Body of pancreas (tissue), 4 donors: ENCODE measurements around the gene PLXNB2. TPM values are rescaled to one million over a fixed set of nuclear protein-coding genes. Genes with fewer than 3 reads are reported as not detected.
"Not testable (repeated sequence)": the region's sequence is repeated elsewhere in the genome, so short reads cannot be mapped to it uniquely, and the experiment has no call there.

Experiments used
- ATAC-seq: fragments of 150-250 bp; one replicate; pipeline ENCODE4 v1.9.1; 2016
- DNase-seq, 4 donors: peaks; one replicate each; pipeline ENCODE4 v3.0.0-alpha.2; 2019
- H3K27ac ChIP-seq, 4 donors: fragments of 200-600 bp; sonication (generic); 1 replicate in 3 of 4; 2 replicates in 1 of 4; pipeline versions ENCODE4 v1.5.1 to v1.6.1; 2016 to 2019; ENCODE audit warnings: mild to moderate bottlenecking in 1 of 4, mixed read lengths in 1 of 4, moderate library complexity in 1 of 4
- H3K27me3 ChIP-seq, 2 donors: fragments of 200-600 bp; sonication (generic); one replicate each; pipeline ENCODE4 v1.6.0; 2016; ENCODE audit warnings: mild to moderate bottlenecking in 1 of 2
- H3K36me3 ChIP-seq, 2 donors: fragments of 200-600 bp; sonication (generic); replicated peaks in 1 of 2; 2 replicates each; pipeline ENCODE4 v1.5.1; 2016; ENCODE audit warnings: low read depth in 2 of 2; ENCODE audit not compliant: insufficient read depth in 1 of 2
- H3K4me1 ChIP-seq: fragments of 200-600 bp; sonication (generic); one replicate; pipeline ENCODE4 v1.6.0; 2016
- H3K4me3 ChIP-seq, 2 donors: fragments of 200-600 bp; sonication (generic); 1 replicate in 1 of 2; 2 replicates in 1 of 2; pipeline ENCODE4 v1.5.1; 2016 to 2019
- H3K9me3 ChIP-seq, 3 donors: fragments of 200-600 bp; sonication (generic); 1 replicate in 2 of 3; 2 replicates in 1 of 3; pipeline ENCODE4 v1.5.1; 2016
- CTCF ChIP-seq, 7 experiments: fragments of 450-650 bp in 4 of 7; fragments of 200-600 bp in 3 of 7; sonication (generic) in 3 of 7; IDR thresholded peaks; one replicate each; pipeline ENCODE4 v1.5.1; 2016 to 2019; ENCODE audit warnings: antibody characterized with exemption in 7 of 7
- POLR2A ChIP-seq, 3 donors: fragments of 450-650 bp; IDR thresholded peaks; one replicate each; pipeline ENCODE4 v1.6.1; 2016; ENCODE audit warnings: antibody characterized with exemption in 3 of 3, mild to moderate bottlenecking in 2 of 3
- WGBS, 2 donors: methylation state at CpG; one replicate each; pipeline ENCODE4 v1.1.5; 2017; 5-methylcytosine and 5-hydroxymethylcytosine counted together
- intact Hi-C: fragments of 100-400 bp; cut with DNase I; formaldehyde crosslinking; loops from one replicate; pipeline ENCODE4 v1.15.1; 2023
- total RNA-seq, 2 donors: library from RNA; depleted of rRNA; stranded (reverse); fragments of >200 nt; gene quantifications; one replicate each; pipeline ENCODE4 v1.1.0, GENCODE V29; 2016

PLXNB2 gene
- total RNA-seq, 2 donors from 2014 or later = 113 to 140 TPM

DNA sequence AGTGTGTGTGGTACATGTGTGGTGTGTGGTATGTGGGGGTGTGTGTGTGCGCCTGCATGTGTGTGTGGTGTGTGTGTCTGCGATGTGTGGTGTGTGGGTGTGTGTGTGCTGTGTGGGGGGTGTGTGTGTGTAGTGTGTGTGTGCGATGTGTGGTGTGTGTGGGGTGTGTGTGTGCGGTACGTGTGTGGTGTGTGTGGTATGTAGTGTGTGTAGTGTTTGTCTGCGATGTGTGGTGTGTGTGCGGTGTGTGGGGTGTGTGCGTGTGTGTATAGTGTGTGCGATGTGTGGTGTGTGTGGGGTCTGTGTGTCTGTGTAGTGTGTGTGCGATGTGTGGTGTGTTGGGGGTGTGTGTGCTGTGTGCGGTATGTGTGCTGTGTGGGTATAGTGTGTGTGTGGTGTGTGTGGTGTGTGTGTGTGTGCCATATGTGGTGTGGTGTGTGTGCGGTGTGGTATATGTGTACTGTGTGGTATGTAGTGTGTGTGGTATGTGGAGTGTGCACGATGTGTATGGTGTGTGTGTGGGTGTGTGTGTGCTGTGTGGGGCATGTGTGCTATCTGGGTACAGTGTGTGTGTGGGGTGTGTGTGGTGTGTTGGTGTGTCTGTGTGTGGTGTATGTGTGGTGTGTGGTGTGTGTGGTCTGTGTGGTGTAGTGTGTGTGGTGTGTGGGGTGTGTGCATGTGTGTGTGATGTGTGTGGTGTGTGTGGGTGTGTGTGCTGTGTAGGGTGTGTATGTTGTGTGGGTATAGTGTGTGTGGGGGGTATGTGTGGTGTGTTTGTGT is 30.0 kb upstream of the PLXNB2 start:
- intact Hi-C loops = no loop called here
- no peak for DNase-seq
- no peak overlapping the region for H3K4me3 ChIP-seq
- WGBS, 2 donors = 88 to 89% methylated on average over 13 of the region's 13 CpGs
- H3K27me3 ChIP-seq = no peaks in the 10 kb centered on the region
- no peaks in the 10 kb centered on the region for H3K9me3 ChIP-seq
- ATAC-seq = no peak
- peaks cover 6% of the 10 kb centered on the region for H3K4me1 ChIP-seq
- no peak overlapping the region for H3K27ac ChIP-seq
- no peaks in the 10 kb centered on the region for H3K36me3 ChIP-seq
- TF ChIP-seq CTCF (IDR thresholded peaks at IDR 0.05) (no peak), POLR2A (IDR thresholded peaks at IDR 0.05) (no peak)

DNA sequence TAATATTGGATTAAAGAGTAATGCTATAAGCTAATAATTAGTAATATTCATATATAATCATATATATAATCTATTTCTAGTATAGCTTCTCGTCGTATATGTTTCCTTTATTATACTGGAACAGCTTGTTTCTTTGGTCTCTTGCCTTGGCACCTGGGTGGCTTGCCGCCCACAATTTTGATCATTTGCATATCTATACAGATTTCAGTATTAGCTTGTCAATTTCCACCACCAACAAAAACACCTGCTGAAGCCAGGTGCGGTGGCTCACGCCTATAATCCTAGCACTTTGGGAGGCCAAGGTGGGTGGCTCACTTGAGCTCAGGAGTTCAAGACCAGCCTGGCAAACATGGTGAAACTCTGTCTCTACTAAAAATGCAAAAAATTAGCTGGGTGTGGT is 27.0 kb upstream of the PLXNB2 start:
- H3K9me3 ChIP-seq, ATAC-seq, H3K27ac ChIP-seq, H3K4me3 ChIP-seq, H3K36me3 ChIP-seq, H3K27me3 ChIP-seq, DNase-seq: not testable (repeated sequence)
- WGBS, 2 donors = 34 to 36% methylated on average over 5 of the region's 5 CpGs
- intact Hi-C loops = loop anchor here (5.0 kb wide), 1 partner anchor 67 kb away; no protein-coding TSS in a partner anchor
- peaks cover 11% of the 10 kb centered on the region for H3K4me1 ChIP-seq

GRCh38 chr22:50329236-50329635 is 21.8 kb upstream of the PLXNB2 start:
- Histone ChIP-seq H3K27me3 (no peaks in the 10 kb centered on the region), H3K36me3 (no peaks in the 10 kb centered on the region), H3K9me3 (no peaks in the 10 kb centered on the region), H3K4me1 (peaks cover 26% of the 10 kb centered on the region), H3K4me3 (no peak overlapping the region), H3K27ac (no peak overlapping the region)
- TF ChIP-seq POLR2A (IDR thresholded peaks at IDR 0.05) = no peak
- no peak for TF ChIP-seq CTCF (IDR thresholded peaks at IDR 0.05)
- whole genome bisulfite sequencing, 2 donors = 94 to 95% methylated on average over 6 of the region's 6 CpGs
- ATAC-seq (no peak), DNase-seq (no peak)
- intact Hi-C loops = no loop called here

- Histone ChIP-seq H3K9me3 (no peaks in the 10 kb centered on the region), H3K36me3 (no peaks in the 10 kb centered on the region), H3K27ac (peak overlapping the region; percentile 87 to 94 (median 93)), H3K27me3 (no peaks in the 10 kb centered on the region), H3K4me3 (peak overlapping the region; percentile 36 to 73), H3K4me1 (peaks cover 26% of the 10 kb centered on the region)
- WGBS, 2 donors = 58 to 81% methylated on average over 16 to 22 of the region's 22 CpGs
- DNase-seq = no peak
- intact Hi-C loops = no loop called here
- ATAC-seq = no peak
- TF ChIP-seq CTCF (IDR thresholded peaks at IDR 0.05) = no peak
- no peak for TF ChIP-seq POLR2A (IDR thresholded peaks at IDR 0.05)
Observed at GRCh38 chr22:50327711-50328019, 20.2 kb upstream of the PLXNB2 start.

- Histone ChIP-seq H3K36me3 (no peaks in the 10 kb centered on the region), H3K4me3 (peak within 1 kb of the TSS; percentile 69 to 73), H3K27me3 (no peaks in the 10 kb centered on the region), H3K4me1 (peaks cover 26% of the 10 kb centered on the region), H3K9me3 (no peaks in the 10 kb centered on the region), H3K27ac (peak within 1 kb of the TSS; percentile 87 to 94 (median 93))
- intact Hi-C loops = no loop called here
- WGBS, 2 donors = 2% methylated on average over 69 of the region's 105 CpGs; no CpG with 5 or more reads in 1 of the 2 donors
- DNase-seq (peak; percentile 85 to 89 (median 86)), ATAC-seq (peak; percentile 95)
- TF ChIP-seq POLR2A (IDR thresholded peaks at IDR 0.05) = peak; percentile 69 to 81 (median 80)
- peak in 6 of 7 experiments; percentile 31 to 99 (median 80) for TF ChIP-seq CTCF (IDR thresholded peaks at IDR 0.05)
Observed at GRCh38 chr22:50326956-50327710, 19.7 kb upstream of the PLXNB2 start, which contains the start of gene DENND6B. TSS of gene DENND6B (minus strand) at chr22:50327012. CDS start at chr22:50326988, 24 bp downstream.
